Measurements from ENCODE around the gene SMIM36. TPM values are rescaled to one million over a fixed set of nuclear protein-coding genes. Genes with fewer than 3 reads are reported as not detected.
"Not testable (repeated sequence)": the region's sequence is repeated elsewhere in the genome, so short reads cannot be mapped to it uniquely, and the experiment has no call there.

The SMIM36 gene

DNA sequence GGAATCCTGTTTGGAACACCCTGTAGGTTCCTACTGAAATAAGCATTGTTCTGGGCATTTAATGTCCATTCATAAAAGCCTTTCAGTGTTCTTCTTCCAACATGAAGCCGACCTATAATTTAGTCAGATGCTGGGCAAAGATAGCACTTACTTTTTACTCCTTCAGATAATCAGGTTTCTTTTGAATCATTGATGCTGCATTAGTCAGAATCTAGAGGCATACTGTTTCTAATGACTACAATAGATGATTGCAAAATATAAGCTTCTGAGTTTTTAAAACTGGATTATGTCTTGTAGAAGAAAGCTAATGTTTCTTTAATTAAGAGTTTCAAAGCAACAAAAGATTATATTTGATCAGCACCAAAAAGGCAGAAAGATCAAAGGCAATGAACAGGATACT is 105.7 kb downstream of the SMIM36 start:
- Histone ChIP-seq H3K79me1 (ENCODE audit: low read length) (no peaks in the 10 kb centered on the region), H3K9ac (ENCODE audit: low read length) (no peak overlapping the region), H2BK5ac (ENCODE audit: low read length) (no peak overlapping the region), H3K27ac (ENCODE audit: low read depth, low read length) (no peak overlapping the region), H4K5ac (ENCODE audit: low read length) (no peak overlapping the region), H3K23ac (ENCODE audit: low read length) (no peak overlapping the region), H3K4ac (ENCODE audit: low read depth, low read length) (no peak overlapping the region), H2AK5ac (ENCODE audit: low read length) (no peak overlapping the region), H3K18ac (ENCODE audit: low read length) (no peak overlapping the region), H3K4me2 (ENCODE audit: low read length) (no peak overlapping the region), H3K56ac (ENCODE audit: low read length) (no peak overlapping the region), H3K4me1 (ENCODE audit: control insufficient read depth, low read depth, low read length) (no peaks in the 10 kb centered on the region), H2BK15ac (replicated peaks; ENCODE audit: low read depth) (no peak overlapping the region), H4K8ac (ENCODE audit: low read depth, low read length) (no peak overlapping the region), H3K27me3 (ENCODE audit: insufficient read depth, low read length, poor library complexity) (no peaks in the 10 kb centered on the region), H3K4me3 (ENCODE audit: low read length) (no peak overlapping the region), H3K36me3 (ENCODE audit: control insufficient read depth, insufficient read depth, low read length) (peaks cover 3% of the 10 kb centered on the region), H3K79me2 (ENCODE audit: control insufficient read depth, insufficient read depth, low read length) (no peaks in the 10 kb centered on the region), H2BK120ac (ENCODE audit: low read depth, low read length) (no peak overlapping the region)
- no peak for DNase-seq
- no CpG with 5 or more reads among the region's 1 CpG for WGBS (ENCODE audit: extremely low coverage, insufficient coverage, low lambda C conversion rate)

DNA sequence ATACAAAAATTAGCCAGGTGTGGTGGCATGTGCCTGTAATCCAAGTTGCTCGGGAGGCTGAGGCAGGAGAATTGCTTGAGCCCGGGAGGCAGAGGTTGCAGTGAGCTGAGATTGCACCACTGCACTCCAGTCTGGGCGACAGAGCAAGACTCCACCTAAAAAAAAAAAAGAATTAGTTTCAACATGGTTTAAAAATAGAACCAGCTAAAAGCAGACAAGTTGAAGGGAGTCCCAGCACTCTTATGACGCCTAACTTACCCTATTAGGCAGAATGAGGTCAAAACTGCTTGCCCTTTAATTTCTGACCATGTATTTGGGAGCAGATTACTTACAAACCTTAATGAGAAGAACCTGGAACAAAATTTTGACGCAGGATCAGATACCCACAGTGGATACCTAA is 107.1 kb downstream of the SMIM36 start:
- H3K4ac ChIP-seq (ENCODE audit: low read depth, low read length); H2BK5ac ChIP-seq (ENCODE audit: low read length); H3K4me3 ChIP-seq (ENCODE audit: low read length); H2AK5ac ChIP-seq (ENCODE audit: low read length); H3K56ac ChIP-seq (ENCODE audit: low read length); H4K5ac ChIP-seq (ENCODE audit: low read length); H3K79me2 ChIP-seq (ENCODE audit: control insufficient read depth, insufficient read depth, low read length); H3K4me2 ChIP-seq (ENCODE audit: low read length); H3K4me1 ChIP-seq (ENCODE audit: control insufficient read depth, low read depth, low read length); H2BK120ac ChIP-seq (ENCODE audit: low read depth, low read length); H3K36me3 ChIP-seq (ENCODE audit: control insufficient read depth, insufficient read depth, low read length); H2BK15ac ChIP-seq (replicated peaks; ENCODE audit: low read depth); H4K8ac ChIP-seq (ENCODE audit: low read depth, low read length); H3K18ac ChIP-seq (ENCODE audit: low read length); H3K23ac ChIP-seq (ENCODE audit: low read length); H3K27me3 ChIP-seq (ENCODE audit: insufficient read depth, low read length, poor library complexity); H3K9ac ChIP-seq (ENCODE audit: low read length); DNase-seq; H3K79me1 ChIP-seq (ENCODE audit: low read length); H3K27ac ChIP-seq (ENCODE audit: low read depth, low read length): not testable (repeated sequence)
- no CpG with 5 or more reads among the region's 5 CpGs for WGBS (ENCODE audit: extremely low coverage, insufficient coverage, low lambda C conversion rate)

DNA sequence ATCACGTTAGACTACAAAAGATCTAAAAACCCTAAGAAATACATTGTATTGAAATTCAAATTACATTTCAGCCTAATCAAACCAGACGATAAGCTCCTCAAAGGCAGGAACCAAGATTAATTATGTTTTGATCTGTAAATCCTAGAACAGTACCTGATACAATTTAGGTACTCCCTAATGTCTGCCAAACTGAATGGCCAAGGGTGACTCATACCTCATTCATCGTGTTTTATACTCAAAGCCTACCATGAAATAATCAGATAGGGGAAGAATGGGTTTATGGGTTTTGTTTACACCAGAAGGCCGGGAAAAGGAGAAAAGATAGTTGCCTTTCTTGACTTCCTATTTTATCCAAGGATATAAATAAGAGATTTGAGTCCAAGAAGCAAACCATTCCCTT is 108.9 kb downstream of the SMIM36 start:
- Histone ChIP-seq H3K23ac (ENCODE audit: low read length) (no peak overlapping the region), H4K8ac (ENCODE audit: low read depth, low read length) (no peak overlapping the region), H3K56ac (ENCODE audit: low read length) (no peak overlapping the region), H3K4me3 (ENCODE audit: low read length) (no peak overlapping the region), H3K4me2 (ENCODE audit: low read length) (no peak overlapping the region), H3K27ac (ENCODE audit: low read depth, low read length) (no peak overlapping the region), H3K27me3 (ENCODE audit: insufficient read depth, low read length, poor library complexity) (no peaks in the 10 kb centered on the region), H3K36me3 (ENCODE audit: control insufficient read depth, insufficient read depth, low read length) (peaks cover 4% of the 10 kb centered on the region), H4K5ac (ENCODE audit: low read length) (no peak overlapping the region), H3K18ac (ENCODE audit: low read length) (no peak overlapping the region), H3K4ac (ENCODE audit: low read depth, low read length) (no peak overlapping the region), H3K4me1 (ENCODE audit: control insufficient read depth, low read depth, low read length) (no peaks in the 10 kb centered on the region), H3K79me2 (ENCODE audit: control insufficient read depth, insufficient read depth, low read length) (no peaks in the 10 kb centered on the region), H2AK5ac (ENCODE audit: low read length) (no peak overlapping the region), H2BK120ac (ENCODE audit: low read depth, low read length) (no peak overlapping the region), H2BK15ac (replicated peaks; ENCODE audit: low read depth) (no peak overlapping the region), H2BK5ac (ENCODE audit: low read length) (no peak overlapping the region), H3K9ac (ENCODE audit: low read length) (no peak overlapping the region), H3K79me1 (ENCODE audit: low read length) (no peaks in the 10 kb centered on the region)
- no CpG with 5 or more reads among the region's 4 CpGs for WGBS (ENCODE audit: extremely low coverage, insufficient coverage, low lambda C conversion rate)
- no peak for DNase-seq

Small RNA genes within 50 kb of the gene (small RNA-seq; reads per million reads assigned to genes)
- not detected for gene RNU6-1249P (ENCODE audit: insufficient read depth)

All from mesendoderm (in vitro differentiated cells).